NB4 (cell line): ENCODE results near the gene ACAA2.

Experiments
- CTCF ChIP-seq: IDR thresholded peaks from one replicate; pipeline ENCODE4 v1.5.1; 2012; ENCODE audit warnings: low read depth, low read length
- MYC ChIP-seq: IDR thresholded peaks from 2 replicates; pipeline ENCODE4 v1.6.1; 2011; ENCODE audit warnings: low read depth, low read length
- POLR2A ChIP-seq: IDR thresholded peaks from 2 replicates; pipeline ENCODE4 v1.6.1; 2011; ENCODE audit warnings: mild to moderate bottlenecking; ENCODE audit not compliant: insufficient read length; ENCODE audit errors: extremely low read depth

- TF ChIP-seq CTCF (no peak), MYC (no peak), POLR2A (no peak)
Observed at GRCh38 chr18:49851624-49852023, 38.3 kb upstream of the ACAA2 start.
